ENCODE data around the gene PPBP.

Gene PPBP

DNA sequence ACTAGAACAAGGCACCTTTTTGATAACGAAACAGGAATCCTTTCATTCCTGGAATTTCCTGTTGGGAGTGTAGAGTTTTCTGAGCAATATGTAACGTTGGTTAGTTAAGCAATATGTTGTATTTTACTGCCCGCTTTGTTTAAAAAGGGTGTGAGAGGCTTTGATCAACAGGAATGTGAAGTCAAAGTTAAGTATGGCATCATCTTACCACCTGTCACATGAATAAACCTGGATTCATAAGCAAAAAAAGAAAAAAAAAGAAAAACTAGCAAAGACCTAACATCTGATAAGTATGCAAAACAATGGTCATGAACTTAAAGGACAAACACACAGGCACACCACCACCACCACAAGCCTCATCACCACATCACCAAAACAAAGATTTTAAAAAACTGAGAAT is 17.5 kb upstream of the PPBP start:
- DNase-seq (ENCODE audit: low read depth) = no peak
- no peak overlapping the region for H3K4me3 ChIP-seq (ENCODE audit: low read depth, low read length)
- in situ Hi-C loops (cut with HindIII; ENCODE audit: low sequenced_read_pairs) = no loop called here
- TF ChIP-seq, protein P1, sequence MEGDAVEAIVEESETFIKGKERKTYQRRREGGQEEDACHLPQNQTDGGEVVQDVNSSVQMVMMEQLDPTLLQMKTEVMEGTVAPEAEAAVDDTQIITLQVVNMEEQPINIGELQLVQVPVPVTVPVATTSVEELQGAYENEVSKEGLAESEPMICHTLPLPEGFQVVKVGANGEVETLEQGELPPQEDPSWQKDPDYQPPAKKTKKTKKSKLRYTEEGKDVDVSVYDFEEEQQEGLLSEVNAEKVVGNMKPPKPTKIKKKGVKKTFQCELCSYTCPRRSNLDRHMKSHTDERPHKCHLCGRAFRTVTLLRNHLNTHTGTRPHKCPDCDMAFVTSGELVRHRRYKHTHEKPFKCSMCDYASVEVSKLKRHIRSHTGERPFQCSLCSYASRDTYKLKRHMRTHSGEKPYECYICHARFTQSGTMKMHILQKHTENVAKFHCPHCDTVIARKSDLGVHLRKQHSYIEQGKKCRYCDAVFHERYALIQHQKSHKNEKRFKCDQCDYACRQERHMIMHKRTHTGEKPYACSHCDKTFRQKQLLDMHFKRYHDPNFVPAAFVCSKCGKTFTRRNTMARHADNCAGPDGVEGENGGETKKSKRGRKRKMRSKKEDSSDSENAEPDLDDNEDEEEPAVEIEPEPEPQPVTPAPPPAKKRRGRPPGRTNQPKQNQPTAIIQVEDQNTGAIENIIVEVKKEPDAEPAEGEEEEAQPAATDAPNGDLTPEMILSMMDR (IDR thresholded peaks at IDR 0.05; ENCODE audit: low read depth, low read length, missing control alignments) = no peak

DNA sequence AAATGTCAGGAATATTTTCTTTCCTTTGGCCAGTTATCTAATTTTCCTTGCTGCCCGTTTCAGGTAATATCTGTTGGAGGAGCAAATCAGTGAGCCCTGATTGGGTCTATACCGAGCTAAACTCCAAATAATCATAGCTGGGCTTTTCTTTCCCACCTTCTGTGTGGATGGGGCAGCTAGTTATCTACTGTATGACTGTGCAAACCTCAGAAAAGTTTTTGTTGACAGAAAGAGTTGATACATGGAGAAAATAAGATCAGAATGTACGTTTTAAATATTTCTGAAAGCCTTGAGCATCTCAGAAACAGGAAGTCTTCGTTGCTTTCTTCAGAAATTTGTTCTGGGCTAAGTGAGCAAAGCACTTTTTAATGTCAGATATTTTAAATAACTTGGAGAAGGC is 16.7 kb upstream of the PPBP start:
- TF ChIP-seq, protein P1 (IDR thresholded peaks at IDR 0.05; ENCODE audit: low read depth, low read length, missing control alignments) = no peak
- in situ Hi-C loops (cut with HindIII; ENCODE audit: low sequenced_read_pairs) = no loop called here
- no peak overlapping the region for H3K4me3 ChIP-seq (ENCODE audit: low read depth, low read length)
- DNase-seq (ENCODE audit: low read depth) = no peak

- DNase-seq (ENCODE audit: low read depth) = no peak
These were observed 12.3 kb upstream of the PPBP start for GRCh38 chr4:74000301-74000700.

DNA sequence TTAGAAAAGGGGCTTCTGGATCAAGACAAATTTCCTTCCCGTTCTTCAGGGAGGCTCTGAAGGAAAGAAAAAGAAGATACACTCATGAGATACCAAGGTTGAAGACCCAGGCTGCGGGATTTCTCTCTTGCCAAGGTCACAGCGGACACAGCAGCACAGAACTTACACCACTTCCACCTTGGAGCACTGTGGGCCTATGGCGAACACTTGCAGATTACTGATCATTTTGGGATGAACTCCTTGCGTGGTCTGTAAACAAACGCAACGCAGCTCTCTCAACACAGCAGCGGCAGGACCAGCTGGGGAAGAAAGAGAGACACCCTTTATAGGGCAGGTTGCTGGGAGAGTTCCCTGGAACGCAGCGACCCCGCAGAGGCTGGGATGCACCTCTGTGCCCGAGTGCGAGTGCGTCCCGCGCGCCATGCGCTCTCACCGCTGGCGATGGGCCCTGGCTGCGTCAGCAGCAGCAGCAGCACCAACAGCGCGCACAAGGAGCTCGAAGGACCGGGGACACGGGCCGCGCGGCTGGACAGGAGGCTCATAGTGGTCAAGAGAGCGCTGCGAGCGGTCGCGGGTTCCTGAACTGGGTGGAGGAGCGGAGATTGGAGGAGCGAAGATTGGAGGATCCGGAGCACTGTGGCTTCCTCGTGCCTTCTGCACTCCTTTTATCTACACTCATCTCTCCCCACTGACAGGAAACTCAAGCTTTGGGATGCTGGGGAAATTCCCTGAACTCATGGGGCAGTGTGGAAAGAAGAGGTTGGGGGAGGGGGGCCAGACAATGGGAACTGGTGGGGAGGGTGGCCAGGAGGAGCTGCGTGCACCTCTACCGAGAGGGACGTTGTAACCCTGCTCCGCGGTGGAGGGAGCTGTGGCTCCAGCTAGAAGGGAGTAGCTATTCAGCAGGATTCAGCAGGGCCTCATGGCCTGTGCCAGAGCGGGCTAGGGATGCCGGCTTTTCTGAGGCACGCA is 10.3 kb upstream of the PPBP start, which contains the start of gene CXCL5:
Gene CXCL5 (minus strand): TSS at position 638 of the 972 bp plus-strand sequence. CDS start 96 bp downstream, at position 542.
- H3K4me3 ChIP-seq (ENCODE audit: low read depth, low read length) = peak within 1 kb of the TSS; percentile 41
- TF ChIP-seq, protein P1 (IDR thresholded peaks at IDR 0.05; ENCODE audit: low read depth, low read length, missing control alignments) = peak; percentile 35
- no peak for DNase-seq (ENCODE audit: low read depth)
- in situ Hi-C loops (cut with HindIII; ENCODE audit: low sequenced_read_pairs) = no loop called here

More at GRCh38 chr4:74000301-74000700, 12.3 kb upstream of the PPBP start:
- H3K4me3 ChIP-seq (ENCODE audit: low read depth, low read length) = no peak overlapping the region
- in situ Hi-C loops (cut with HindIII; ENCODE audit: low sequenced_read_pairs) = no loop called here
- TF ChIP-seq, protein P1 (IDR thresholded peaks at IDR 0.05; ENCODE audit: low read depth, low read length, missing control alignments) = no peak

- in situ Hi-C loops (cut with HindIII; ENCODE audit: low sequenced_read_pairs) = no loop called here
- no peak overlapping the region for H3K4me3 ChIP-seq (ENCODE audit: low read depth, low read length)
- no peak for DNase-seq (ENCODE audit: low read depth)
- TF ChIP-seq, protein P1 (IDR thresholded peaks at IDR 0.05; ENCODE audit: low read depth, low read length, missing control alignments) = no peak
These were observed 4.1 kb upstream of the PPBP start for GRCh38 chr4:73992050-73992449.

DNA sequence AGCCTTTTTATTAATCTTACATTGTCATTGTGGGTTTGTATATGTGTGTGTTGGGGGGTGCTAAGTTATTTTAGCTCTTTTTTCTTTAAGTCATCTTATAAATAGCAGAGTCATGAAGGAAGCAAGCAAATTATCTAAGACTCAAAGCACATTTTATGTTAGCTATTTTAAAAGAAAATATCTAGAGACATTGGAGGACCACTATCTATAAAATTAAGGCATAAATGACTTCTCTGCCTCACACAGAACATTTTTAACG is 3.7 kb upstream of the PPBP start:
- H3K4me3 ChIP-seq (ENCODE audit: low read depth, low read length) = no peak overlapping the region
- TF ChIP-seq, protein P1 (IDR thresholded peaks at IDR 0.05; ENCODE audit: low read depth, low read length, missing control alignments) = no peak
- DNase-seq (ENCODE audit: low read depth) = no peak
- in situ Hi-C loops (cut with HindIII; ENCODE audit: low sequenced_read_pairs) = no loop called here
